ENCODE data around the gene PSTPIP1.

The PSTPIP1 gene

DNA sequence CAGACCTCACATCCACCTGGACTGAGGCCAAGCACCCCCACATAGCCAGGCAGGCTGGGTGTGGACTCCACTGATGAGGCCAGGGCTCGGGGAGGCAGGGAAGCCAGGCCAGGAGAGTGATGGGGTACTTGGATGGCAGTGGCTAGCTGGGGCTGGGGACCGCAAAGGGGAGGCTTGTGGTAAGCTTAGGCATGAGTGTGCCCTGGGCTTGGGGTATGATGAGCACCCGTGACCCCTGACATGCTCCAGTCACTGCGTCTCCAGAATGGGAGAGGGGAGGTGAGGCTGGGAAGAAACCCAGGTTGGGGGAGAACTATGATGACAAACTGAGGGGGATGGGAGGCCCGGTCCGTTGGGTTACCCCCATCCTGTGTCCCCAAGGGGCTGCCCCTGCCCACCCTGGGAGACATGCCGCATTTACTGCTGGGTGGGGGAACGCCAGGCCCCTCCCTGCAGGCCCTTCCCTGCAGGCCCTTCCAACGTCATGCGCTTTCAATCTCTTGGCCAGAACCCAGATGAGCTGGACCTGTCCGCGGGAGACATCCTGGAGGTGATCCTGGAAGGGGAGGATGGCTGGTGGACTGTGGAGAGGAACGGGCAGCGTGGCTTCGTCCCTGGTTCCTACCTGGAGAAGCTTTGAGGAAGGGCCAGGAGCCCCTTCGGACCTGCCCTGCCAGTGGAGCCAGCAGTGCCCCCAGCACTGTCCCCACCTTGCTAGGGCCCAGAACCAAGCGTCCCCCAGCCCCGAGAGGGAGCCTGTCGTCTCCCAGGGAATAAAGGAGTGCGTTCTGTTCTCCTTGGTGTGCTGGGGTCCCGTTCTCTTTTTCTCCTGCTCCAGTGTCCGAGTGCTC, 41.8 kb downstream of the PSTPIP1 start:
- TF ChIP-seq, protein P1, sequence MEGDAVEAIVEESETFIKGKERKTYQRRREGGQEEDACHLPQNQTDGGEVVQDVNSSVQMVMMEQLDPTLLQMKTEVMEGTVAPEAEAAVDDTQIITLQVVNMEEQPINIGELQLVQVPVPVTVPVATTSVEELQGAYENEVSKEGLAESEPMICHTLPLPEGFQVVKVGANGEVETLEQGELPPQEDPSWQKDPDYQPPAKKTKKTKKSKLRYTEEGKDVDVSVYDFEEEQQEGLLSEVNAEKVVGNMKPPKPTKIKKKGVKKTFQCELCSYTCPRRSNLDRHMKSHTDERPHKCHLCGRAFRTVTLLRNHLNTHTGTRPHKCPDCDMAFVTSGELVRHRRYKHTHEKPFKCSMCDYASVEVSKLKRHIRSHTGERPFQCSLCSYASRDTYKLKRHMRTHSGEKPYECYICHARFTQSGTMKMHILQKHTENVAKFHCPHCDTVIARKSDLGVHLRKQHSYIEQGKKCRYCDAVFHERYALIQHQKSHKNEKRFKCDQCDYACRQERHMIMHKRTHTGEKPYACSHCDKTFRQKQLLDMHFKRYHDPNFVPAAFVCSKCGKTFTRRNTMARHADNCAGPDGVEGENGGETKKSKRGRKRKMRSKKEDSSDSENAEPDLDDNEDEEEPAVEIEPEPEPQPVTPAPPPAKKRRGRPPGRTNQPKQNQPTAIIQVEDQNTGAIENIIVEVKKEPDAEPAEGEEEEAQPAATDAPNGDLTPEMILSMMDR (IDR thresholded peaks at IDR 0.05; ENCODE audit: insufficient read depth, low read length, poor library complexity, severe bottlenecking): no peak
- Histone ChIP-seq H3K27me3 (replicated peaks; ENCODE audit: control insufficient read depth, insufficient read depth, low read length) (no peaks in the 10 kb centered on the region), H3K4me3 (replicated peaks; ENCODE audit: low read depth, low read length) (no peak overlapping the region), H3K36me3 (ENCODE audit: control insufficient read depth, insufficient read depth, low read length) (peaks cover 14% of the 10 kb centered on the region)
- no peak for DNase-seq (ENCODE audit: extremely low read depth, insufficient read length)

DNA sequence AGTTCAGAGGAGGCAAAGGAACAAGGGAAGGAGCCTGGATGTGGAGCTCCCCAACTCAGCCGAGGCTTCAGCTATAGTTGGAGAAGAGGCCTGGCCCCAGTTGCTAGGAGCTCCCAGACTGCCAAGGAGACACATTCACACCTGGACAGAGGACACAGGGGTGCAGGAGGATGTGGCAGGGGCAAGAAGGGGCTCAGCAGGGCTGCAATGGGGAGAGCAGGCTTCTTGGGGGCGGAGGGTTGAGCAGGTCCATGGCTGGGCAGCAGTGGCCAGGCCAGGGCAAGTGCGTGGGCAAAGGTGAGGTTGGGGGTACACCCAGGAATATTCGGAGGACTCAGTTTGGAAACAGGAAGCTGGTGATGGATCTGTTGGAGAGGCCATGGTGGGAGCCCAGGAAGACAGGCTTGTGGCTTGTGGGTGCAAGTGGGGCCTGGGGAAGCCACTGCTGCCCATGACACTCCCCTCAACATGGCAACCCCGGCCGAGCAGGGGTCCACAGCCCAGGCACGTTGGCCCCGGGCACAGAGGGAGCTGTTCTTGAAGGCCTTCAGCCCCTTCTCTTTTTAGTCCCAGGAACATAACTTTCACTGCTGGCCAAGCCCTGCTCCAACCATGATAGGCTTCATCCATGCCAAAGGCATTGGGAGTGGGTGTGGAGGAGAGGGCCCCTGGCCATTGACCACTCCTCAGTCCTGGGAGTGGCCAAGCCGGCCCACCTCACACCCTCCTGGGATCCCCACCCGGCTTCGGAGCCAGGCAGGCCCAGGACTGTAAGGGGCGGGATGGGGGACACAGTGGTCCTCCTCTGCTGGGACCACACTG, 42.7 kb downstream of the PSTPIP1 start:
- DNase-seq (ENCODE audit: extremely low read depth, insufficient read length): no peak
- no peak overlapping the region for H3K4me3 ChIP-seq (replicated peaks; ENCODE audit: low read depth, low read length)
- H3K36me3 ChIP-seq (ENCODE audit: control insufficient read depth, insufficient read depth, low read length): peaks cover 14% of the 10 kb centered on the region
- no peaks in the 10 kb centered on the region for H3K27me3 ChIP-seq (replicated peaks; ENCODE audit: control insufficient read depth, insufficient read depth, low read length)
- TF ChIP-seq, protein P1 (IDR thresholded peaks at IDR 0.05; ENCODE audit: insufficient read depth, low read length, poor library complexity, severe bottlenecking): no peak

DNA sequence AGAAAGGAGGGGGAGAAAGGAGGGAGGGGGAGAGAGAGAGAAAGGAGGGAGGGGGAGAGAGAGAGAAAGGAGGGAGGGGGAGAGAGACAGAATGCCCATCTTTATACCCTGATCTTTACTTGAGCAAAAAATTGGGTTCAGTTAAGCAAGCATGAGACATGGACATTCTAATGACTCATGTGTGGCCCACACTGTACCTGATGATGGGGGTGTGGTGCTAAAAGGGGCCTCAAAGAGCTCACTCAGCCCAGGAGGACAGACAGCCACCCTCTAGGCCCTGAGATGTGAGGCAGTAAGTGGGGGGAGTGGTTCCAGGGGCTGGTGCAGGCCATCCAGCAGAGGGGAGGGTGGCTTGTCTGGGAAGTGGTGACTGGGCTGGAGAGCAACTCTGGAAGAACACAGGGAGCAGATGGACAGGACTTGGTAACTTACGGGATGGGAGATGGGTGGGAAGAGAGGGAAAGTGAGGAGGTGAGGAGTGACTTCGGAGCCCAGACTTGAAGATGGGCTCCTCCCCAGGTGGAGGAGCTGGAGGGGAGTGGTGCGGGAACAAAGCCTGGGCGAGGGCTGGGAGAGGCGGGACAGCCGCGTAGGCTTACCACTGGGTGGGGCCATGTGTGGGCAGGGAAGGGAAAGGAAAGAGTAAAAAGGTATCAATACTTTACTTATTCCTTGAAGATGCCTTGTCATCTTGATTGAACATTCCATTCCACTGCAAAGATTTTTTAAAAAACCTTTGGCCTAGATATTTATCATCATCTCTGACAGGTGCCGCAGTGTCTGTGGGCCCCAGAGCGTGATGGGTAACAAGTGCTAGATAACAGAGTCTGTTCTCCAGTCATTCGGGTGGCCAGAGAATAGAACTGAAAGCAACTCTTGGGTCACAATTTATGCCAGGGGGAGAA, 43.6 kb downstream of the PSTPIP1 start:
- Histone ChIP-seq H3K4me3 (replicated peaks; ENCODE audit: low read depth, low read length) (no peak overlapping the region), H3K27me3 (replicated peaks; ENCODE audit: control insufficient read depth, insufficient read depth, low read length) (no peaks in the 10 kb centered on the region), H3K36me3 (ENCODE audit: control insufficient read depth, insufficient read depth, low read length) (peaks cover 17% of the 10 kb centered on the region)
- TF ChIP-seq, protein P1 (IDR thresholded peaks at IDR 0.05; ENCODE audit: insufficient read depth, low read length, poor library complexity, severe bottlenecking): no peak
- DNase-seq (ENCODE audit: extremely low read depth, insufficient read length): no peak

DNA sequence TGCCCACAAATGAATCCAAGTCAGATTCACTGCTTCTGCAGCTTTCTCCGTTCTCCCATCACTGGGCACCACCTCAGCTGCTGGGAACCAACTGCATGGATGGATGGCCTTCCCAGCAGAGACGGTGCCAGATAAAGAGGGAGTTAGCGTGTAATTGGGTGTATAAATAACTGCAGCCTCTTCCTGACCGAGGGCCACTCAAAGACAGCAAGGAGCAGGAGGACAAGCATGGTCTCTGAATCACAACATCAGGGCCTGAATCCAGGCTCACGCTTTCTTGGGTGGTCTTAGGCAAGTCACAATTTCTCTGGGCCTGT, 44.2 kb downstream of the PSTPIP1 start:
- Histone ChIP-seq H3K4me3 (replicated peaks; ENCODE audit: low read depth, low read length) (no peak overlapping the region), H3K27me3 (replicated peaks; ENCODE audit: control insufficient read depth, insufficient read depth, low read length) (no peaks in the 10 kb centered on the region), H3K36me3 (ENCODE audit: control insufficient read depth, insufficient read depth, low read length) (peaks cover 17% of the 10 kb centered on the region)
- DNase-seq (ENCODE audit: extremely low read depth, insufficient read length): no peak
- TF ChIP-seq, protein P1 (IDR thresholded peaks at IDR 0.05; ENCODE audit: insufficient read depth, low read length, poor library complexity, severe bottlenecking): no peak

DNA sequence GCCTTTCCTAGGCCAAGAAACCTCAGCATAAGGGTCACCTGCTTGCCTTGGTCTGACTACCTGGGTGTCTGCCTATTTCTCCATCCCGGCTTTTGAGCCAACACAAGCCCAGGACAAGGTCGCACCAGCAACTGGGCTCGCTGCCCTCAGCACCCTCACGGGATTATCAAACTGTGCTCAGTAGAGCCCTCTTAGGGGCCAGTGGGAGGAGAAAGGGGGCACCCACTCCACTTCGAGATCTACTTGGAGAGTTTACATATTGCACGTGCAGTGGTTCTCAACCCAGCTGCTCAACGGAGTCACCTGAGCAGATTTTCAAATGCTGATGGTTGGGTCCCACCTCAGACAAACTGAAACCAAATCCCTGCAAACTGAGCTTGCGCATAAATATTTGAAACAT, 44.9 kb downstream of the PSTPIP1 start:
- DNase-seq (ENCODE audit: extremely low read depth, insufficient read length): no peak
- TF ChIP-seq, protein P1 (IDR thresholded peaks at IDR 0.05; ENCODE audit: insufficient read depth, low read length, poor library complexity, severe bottlenecking): no peak

More for the DNA sequence above, 44.9 kb downstream of the PSTPIP1 start:
- Histone ChIP-seq H3K4me3 (replicated peaks; ENCODE audit: low read depth, low read length) (no peak overlapping the region), H3K36me3 (ENCODE audit: control insufficient read depth, insufficient read depth, low read length) (peaks cover 17% of the 10 kb centered on the region), H3K27me3 (replicated peaks; ENCODE audit: control insufficient read depth, insufficient read depth, low read length) (no peaks in the 10 kb centered on the region)

All from GM06990 (cell line).